Gastrocnemius medialis (tissue), 4 donors: Measurements from ENCODE around the gene GPR84.

ENCODE experiments used
- POLR2A ChIP-seq, 2 donors: fragments of 450-650 bp; IDR thresholded peaks; one replicate each; pipeline ENCODE4 v1.6.1; 2017; ENCODE audit warnings: antibody characterized with exemption in 2 of 2, mild to moderate bottlenecking in 2 of 2, moderate library complexity in 2 of 2
- TF ChIP-seq, protein P1 (sequence below), 5 experiments: fragments of 450-650 bp in 3 of 5; fragments of 200-600 bp in 2 of 5; sonication (generic) in 2 of 5; IDR thresholded peaks in 4 of 5; conservative IDR thresholded peaks in 1 of 5; 1 replicate in 4 of 5; 2 replicates in 1 of 5; pipeline ENCODE4 v1.5.1; 2016 to 2019; ENCODE audit warnings: antibody characterized with exemption in 5 of 5, mild to moderate bottlenecking in 3 of 5, moderate library complexity in 3 of 5

GRCh38 chr12:54393743-54394142 lies 29.5 kb upstream of the GPR84 start:
- TF ChIP-seq, protein P1, sequence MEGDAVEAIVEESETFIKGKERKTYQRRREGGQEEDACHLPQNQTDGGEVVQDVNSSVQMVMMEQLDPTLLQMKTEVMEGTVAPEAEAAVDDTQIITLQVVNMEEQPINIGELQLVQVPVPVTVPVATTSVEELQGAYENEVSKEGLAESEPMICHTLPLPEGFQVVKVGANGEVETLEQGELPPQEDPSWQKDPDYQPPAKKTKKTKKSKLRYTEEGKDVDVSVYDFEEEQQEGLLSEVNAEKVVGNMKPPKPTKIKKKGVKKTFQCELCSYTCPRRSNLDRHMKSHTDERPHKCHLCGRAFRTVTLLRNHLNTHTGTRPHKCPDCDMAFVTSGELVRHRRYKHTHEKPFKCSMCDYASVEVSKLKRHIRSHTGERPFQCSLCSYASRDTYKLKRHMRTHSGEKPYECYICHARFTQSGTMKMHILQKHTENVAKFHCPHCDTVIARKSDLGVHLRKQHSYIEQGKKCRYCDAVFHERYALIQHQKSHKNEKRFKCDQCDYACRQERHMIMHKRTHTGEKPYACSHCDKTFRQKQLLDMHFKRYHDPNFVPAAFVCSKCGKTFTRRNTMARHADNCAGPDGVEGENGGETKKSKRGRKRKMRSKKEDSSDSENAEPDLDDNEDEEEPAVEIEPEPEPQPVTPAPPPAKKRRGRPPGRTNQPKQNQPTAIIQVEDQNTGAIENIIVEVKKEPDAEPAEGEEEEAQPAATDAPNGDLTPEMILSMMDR (IDR thresholded peaks at IDR 0.05 in 4 of 5, conservative IDR thresholded peaks at IDR 0.05 in 1 of 5): no peak
- no peak for TF ChIP-seq POLR2A (IDR thresholded peaks at IDR 0.05)
